HG02938 (cell line): Measurements from ENCODE around the gene IFNGR2.
"Not testable (repeated sequence)": the region's sequence is repeated elsewhere in the genome, so short reads cannot be mapped to it uniquely, and the experiment has no call there.

Source experiments
- ATAC-seq: cut with Tn5 transposase; IDR thresholded peaks from one replicate; pipeline ENCODE4 v1.9.1; 2021; ENCODE audit warnings: mild to moderate bottlenecking, moderate library complexity; ENCODE audit not compliant: unreplicated experiment

The IFNGR2 gene

GRCh38 chr21:33403128-33403785, at the start of gene IFNGR2:
Gene IFNGR2 (plus strand): TSS chr21:33403413. CDS start chr21:33403544, 131 bp downstream.
- no peak for ATAC-seq

DNA sequence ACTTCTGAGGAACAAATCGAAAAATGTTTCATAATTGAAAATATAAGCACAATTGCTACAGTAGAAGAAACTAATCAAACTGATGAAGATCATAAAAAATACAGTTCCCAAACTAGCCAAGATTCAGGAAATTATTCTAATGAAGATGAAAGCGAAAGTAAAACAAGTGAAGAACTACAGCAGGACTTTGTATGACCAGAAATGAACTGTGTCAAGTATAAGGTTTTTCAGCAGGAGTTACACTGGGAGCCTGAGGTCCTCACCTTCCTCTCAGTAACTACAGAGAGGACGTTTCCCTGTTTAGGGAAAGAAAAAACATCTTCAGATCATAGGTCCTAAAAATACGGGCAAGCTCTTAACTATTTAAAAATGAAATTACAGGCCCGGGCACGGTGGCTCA, 47.9 kb upstream of the IFNGR2 start:
- ATAC-seq = no peak

- ATAC-seq = no peak
These were observed 47.2 kb upstream of the IFNGR2 start for GRCh38 chr21:33355996-33356395.

- no peak for ATAC-seq
These were observed 46.0 kb upstream of the IFNGR2 start for GRCh38 chr21:33357177-33357576.

DNA sequence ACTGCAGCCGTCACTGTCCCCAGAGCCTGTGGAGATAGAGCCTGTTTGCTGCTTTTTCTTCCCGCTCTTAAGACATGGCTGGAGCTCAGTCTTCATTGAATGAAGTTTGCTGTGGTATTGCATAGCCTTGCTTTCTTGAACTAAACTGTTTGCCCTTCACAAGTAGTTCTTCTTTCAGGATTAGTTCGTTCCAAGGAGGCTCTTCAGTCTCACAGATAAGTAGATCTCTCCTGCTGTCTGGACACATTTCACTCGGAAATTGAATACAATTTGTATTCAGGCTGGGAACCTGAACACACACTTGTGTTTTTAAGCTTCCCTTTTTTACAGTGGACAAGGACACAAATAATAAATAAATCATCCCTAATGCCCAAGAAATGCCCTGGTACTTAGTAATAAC, 43.8 kb upstream of the IFNGR2 start:
- ATAC-seq = no peak

GRCh38 chr21:33360281-33360680, 42.9 kb upstream of the IFNGR2 start:
- ATAC-seq = no peak

- peak; percentile 65 for ATAC-seq
These were observed 42.2 kb upstream of the IFNGR2 start for GRCh38 chr21:33360881-33361602.

GRCh38 chr21:33362044-33362555, 41.1 kb upstream of the IFNGR2 start:
- ATAC-seq = no peak

GRCh38 chr21:33363911-33364609, 39.2 kb upstream of the IFNGR2 start:
- ATAC-seq = not testable (repeated sequence)

DNA sequence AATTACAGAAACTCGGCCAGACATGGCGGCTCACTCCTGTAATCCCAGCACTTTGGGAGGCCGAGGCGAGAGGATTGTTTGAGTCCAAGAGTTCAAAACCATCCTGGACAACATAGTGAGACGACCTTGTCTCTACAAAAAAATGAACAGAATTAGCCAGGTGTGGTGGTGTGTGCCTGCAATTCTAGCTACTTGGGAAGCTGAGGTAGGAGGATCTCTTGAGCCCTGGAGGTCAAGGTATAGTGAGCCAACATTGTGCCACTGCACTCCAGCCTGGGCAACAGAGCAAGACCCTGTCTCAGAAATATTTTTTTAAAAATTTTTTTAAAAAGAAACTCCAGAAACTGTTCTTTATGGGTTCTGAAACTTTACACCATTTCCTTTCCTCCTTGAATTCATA, 38.4 kb upstream of the IFNGR2 start:
- ATAC-seq = no peak

GRCh38 chr21:33367309-33367973, 35.8 kb upstream of the IFNGR2 start:
- no peak for ATAC-seq

DNA sequence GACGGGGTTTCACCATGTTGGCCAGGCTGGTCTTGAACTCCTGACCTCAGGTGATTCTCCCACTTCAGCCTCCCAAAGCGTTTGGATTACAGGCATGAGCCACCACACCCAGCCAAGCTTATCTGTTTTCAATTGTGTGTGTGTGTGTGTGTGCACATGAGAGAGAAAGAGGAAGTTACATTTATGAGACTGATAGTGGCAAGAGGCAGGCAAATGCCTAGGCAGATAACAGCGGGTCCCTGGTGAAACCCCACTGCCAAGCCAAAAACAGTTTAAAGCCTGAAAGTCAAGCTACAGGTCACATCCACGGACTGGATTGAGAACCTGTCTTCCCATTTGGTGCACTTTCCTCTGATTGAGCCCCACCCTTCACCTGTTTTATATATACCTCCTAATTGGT, 35.1 kb upstream of the IFNGR2 start:
- no peak for ATAC-seq

- no peak for ATAC-seq
These were observed 34.6 kb upstream of the IFNGR2 start for GRCh38 chr21:33368576-33368975.

- ATAC-seq = no peak
These were observed 33.6 kb upstream of the IFNGR2 start for GRCh38 chr21:33369586-33369985.

DNA sequence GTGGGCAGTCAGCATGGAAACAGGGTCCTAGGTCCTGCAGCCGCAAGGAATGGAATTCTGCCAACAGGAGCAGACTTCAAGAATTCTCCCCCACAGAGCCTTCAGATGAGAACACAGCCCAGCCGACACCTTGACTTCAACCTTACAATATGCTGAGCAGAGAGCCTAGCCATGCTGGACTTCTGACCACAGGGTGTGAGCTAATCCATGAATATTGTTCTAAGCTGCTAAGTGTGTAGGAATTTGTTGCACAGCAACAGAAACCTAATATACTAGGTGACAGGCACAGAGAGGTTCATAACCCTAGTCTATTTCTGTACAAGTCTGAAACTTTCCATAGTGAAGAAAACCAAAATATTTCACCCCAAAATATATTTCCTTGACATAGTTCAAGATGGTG, 32.9 kb upstream of the IFNGR2 start:
- no peak for ATAC-seq

- ATAC-seq = no peak
These were observed 31.8 kb upstream of the IFNGR2 start for GRCh38 chr21:33371366-33371765.

DNA sequence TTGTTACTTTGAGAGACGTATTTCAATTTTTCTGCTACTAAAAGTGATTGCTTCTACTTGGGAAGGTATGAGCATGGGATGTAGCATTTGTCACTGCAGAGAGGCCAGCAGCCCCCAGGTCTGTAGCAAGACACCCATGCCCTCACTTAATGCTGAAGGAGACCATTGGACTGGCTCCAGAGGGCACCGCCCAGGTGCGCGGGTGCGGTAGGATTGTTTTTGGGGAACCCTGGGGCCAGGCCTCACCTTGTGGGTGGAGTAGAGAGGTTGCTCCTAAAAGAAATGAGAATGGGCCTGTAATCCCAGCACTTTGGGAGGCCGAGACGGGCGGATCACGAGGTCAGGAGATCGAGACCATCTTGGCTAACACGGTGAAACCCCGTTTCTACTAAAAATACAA, 30.6 kb upstream of the IFNGR2 start:
- no peak for ATAC-seq

DNA sequence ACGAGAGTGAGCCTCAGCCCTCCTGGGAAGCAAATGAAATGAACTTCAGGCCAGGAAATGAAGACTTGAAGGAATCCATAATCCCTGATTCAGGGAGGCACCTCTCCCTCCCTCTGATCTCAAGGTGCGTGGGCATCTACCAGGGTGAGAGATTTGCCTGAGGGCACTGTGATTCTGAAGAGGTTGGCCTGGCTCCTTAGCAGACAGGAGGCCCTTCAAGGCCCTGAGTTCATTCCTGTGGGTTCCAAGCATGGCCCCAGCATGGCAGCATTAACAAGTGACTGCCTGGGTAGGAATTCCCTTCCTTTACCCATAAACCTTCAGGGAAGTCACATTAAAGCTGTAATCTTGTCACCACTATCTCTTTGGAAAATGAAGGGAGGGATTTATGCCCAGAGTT, 29.8 kb upstream of the IFNGR2 start:
- no peak for ATAC-seq

DNA sequence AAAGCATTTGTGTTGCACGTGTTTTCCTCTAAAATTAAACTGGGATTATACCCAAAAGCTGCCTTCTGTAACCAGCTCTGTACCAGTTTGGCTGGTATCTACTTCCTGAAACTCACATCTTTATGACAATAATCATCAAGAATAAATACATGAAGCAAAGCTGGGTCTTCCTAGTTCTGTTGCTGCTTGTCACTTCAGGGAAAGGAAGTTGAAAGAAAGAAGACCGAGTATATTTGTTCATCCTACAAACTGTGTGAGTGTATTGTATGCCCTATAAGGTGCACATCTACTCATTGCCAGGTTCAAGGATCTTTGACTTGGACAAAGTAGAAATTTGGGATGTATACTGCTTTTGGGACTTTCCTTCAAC, 29.1 kb upstream of the IFNGR2 start:
- ATAC-seq = no peak

DNA sequence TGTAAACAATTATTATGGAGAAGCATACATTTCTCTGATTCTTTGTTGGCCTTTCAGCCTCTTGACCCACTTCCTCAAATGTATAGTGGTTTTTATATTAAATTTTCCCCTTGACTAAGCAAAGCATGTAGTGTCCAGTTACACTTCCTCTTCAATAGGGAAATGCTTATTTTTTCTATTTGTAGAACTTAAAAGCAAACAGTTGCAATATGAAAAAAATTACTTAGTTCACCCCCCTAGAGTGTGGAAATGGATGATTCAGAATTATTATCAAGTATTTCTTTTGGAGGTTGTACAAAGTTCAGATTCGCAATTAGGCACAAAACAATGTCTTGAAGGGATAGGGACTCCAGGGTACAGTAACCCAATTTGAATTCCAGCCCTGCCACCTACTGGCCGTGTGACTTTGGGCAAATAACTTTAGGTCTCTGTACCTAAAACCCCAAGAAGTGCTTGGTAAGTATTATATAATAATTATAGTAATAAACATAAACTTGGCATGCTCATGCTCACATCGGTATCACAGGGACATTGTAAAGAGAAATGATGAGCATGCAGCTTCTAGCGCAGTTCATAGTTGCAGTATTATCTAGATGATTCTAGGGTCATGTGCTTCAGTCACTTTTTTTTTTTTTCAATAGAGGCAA, 28.6 kb upstream of the IFNGR2 start:
- ATAC-seq = no peak

DNA sequence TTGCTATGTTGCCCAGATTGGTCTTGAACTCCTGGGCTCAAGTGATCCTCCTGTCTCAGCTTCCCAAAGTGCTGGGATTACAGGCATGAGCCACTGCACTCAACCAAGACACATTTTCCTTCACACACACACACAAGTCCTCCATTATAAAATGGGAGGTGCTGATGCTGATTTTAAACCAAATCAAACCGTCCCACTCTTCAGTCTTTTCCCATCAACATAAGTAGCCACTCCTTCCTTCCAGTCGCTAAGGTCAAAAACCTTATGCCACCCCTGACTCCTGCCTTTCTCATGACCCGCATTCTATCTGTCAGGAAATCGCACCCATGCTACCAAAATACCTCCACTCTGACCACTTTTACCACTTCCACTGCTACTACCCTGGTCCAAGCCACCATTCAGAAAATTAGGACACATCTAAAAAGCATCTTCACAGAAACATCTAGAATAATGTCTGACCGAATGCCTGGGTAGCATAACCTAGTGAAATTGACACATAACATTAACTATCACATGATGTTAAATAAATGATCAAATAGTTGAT, 28.0 kb upstream of the IFNGR2 start:
- ATAC-seq = no peak
